HepG2 (cell line): ENCODE data around the gene IQUB. TPM values are rescaled to one million over a fixed set of nuclear protein-coding genes. Genes with fewer than 3 reads are reported as not detected.
A peak's percentile ranks its signal among the peaks of the same experiment; 100 is the strongest.

Experiments used
- ATAC-seq: fragments of 200-7000 bp; cut with Tn5 transposase; 3 replicates; pipeline ENCODE4 v1.9.1; 2020; ENCODE audit warnings: mild to moderate bottlenecking, moderate library complexity
- BruUV-seq: library from RNA; stranded (reverse); fragments of 400-500 nt; replicated peaks from 2 replicates; lab custom pipeline; 2021; lab: Mats Ljungman, UMichigan
- CTCF ChIA-PET: fragments of 300-600 bp; formaldehyde crosslinking; extraction: SDS; loops from one replicate; lab custom pipeline; 2021; ENCODE audit warnings: low total read pairs, inconsistent platforms, low intra/inter-chr PET ratio; lab: Yijun Ruan, JAX
- POLR2A ChIA-PET: fragments of 350-600 bp; sonication (Branson Sonifier 250); formaldehyde crosslinking; loops from one replicate; lab custom pipeline; 2020; ENCODE audit warnings: antibody characterized with exemption, inconsistent platforms; lab: Yijun Ruan, JAX
- DNase-seq: peaks from one replicate; pipeline ENCODE4 v3.0.0-alpha.2; 2015; ENCODE audit warnings: low spot score
- FAIRE-seq: peaks from 3 replicates; lab custom pipeline; 2011; peaks lifted over from hg19 to GRCh38; lab: Jason Lieb, UNC
- H2AFZ ChIP-seq: one replicate; pipeline ENCODE4 v1.6.1; 2011; ENCODE audit warnings: low read length, inconsistent platforms
- H3K27ac ChIP-seq: fragments of 300-600 bp; 3 replicates; pipeline ENCODE4 v1.8.0; 2011; ENCODE audit warnings: mixed run types, mild to moderate bottlenecking, mixed read lengths, low read length, inconsistent platforms; ENCODE audit not compliant: insufficient read depth; ENCODE audit errors: extremely low read length
- H3K27me3 ChIP-seq, 2 experiments: fragments of 200-600 bp in 1 of 2; 2 replicates in 1 of 2; 3 replicates in 1 of 2; pipeline versions ENCODE4 v1.6.0 to v1.8.0; 2011; ENCODE audit warnings: low read length in 2 of 2, mild to moderate bottlenecking in 2 of 2, moderate library complexity in 2 of 2, inconsistent platforms in 1 of 2; ENCODE audit not compliant: insufficient read depth in 2 of 2, control insufficient read depth in 1 of 2
- H3K36me3 ChIP-seq, 2 experiments: fragments of 200-600 bp in 1 of 2; replicated peaks in 1 of 2; 2 replicates in 1 of 2; 3 replicates in 1 of 2; pipeline versions ENCODE4 v1.5.1 to v1.8.0; 2011; ENCODE audit warnings: low read length in 2 of 2, inconsistent platforms in 1 of 2; ENCODE audit not compliant: insufficient read depth in 2 of 2, control insufficient read depth in 1 of 2
- H3K4me1 ChIP-seq: 2 replicates; pipeline ENCODE4 v1.5.1; 2012; ENCODE audit warnings: low read length, inconsistent platforms; ENCODE audit not compliant: insufficient read depth
- H3K4me2 ChIP-seq: 2 replicates; pipeline ENCODE4 v1.6.0; 2011; ENCODE audit warnings: low read depth, low read length, inconsistent platforms
- H3K4me3 ChIP-seq, 3 experiments: fragments of 200-600 bp in 1 of 3; sonication (generic), shearing (Covaris generic) in 1 of 3; replicated peaks in 1 of 3; 2 replicates each; pipeline ENCODE4 v1.5.1; 2011 to 2016; ENCODE audit warnings: low read length in 3 of 3, inconsistent platforms in 2 of 3, low read depth in 2 of 3, mild to moderate bottlenecking in 2 of 3, control low read depth in 1 of 3, mixed read lengths in 1 of 3; ENCODE audit not compliant: insufficient read depth in 1 of 3
- H3K79me2 ChIP-seq: one replicate; pipeline ENCODE4 v1.6.1; 2011; ENCODE audit warnings: low read length, inconsistent platforms; ENCODE audit not compliant: insufficient read depth
- H3K9ac ChIP-seq: 2 replicates; pipeline ENCODE4 v1.6.0; 2011; ENCODE audit warnings: mild to moderate bottlenecking, low read depth, low read length, inconsistent platforms; ENCODE audit not compliant: insufficient read depth
- H3K9me3 ChIP-seq: 2 replicates; pipeline ENCODE4 v1.5.1; 2012; ENCODE audit warnings: mild to moderate bottlenecking, low read length
- H4K20me1 ChIP-seq: 2 replicates; pipeline ENCODE4 v1.6.0; 2011; ENCODE audit warnings: inconsistent platforms, mild to moderate bottlenecking, low read length, moderate library complexity; ENCODE audit not compliant: insufficient read depth
- HNF4G ChIP-seq, 2 experiments: sonication (generic) in 1 of 2; formaldehyde crosslinking in 1 of 2; IDR thresholded peaks; 2 replicates each; pipeline versions ENCODE4 v1.4.0 to v1.6.1; 2011 to 2020; ENCODE audit warnings: borderline replicate concordance in 2 of 2, low read depth in 2 of 2, mild to moderate bottlenecking in 2 of 2, low read length in 1 of 2, missing genetic modification reagents in 1 of 2, moderate library complexity in 1 of 2
- PRPF4 ChIP-seq: fragments of 200-400 bp; formaldehyde crosslinking; IDR thresholded peaks from 2 replicates; pipeline ENCODE4 v1.6.1; 2016; ENCODE audit warnings: low read length, low read depth; ENCODE audit not compliant: poor library complexity, severe bottlenecking
- RBAK ChIP-seq: sonication (generic); formaldehyde crosslinking; IDR thresholded peaks from 2 replicates; pipeline ENCODE4 v1.5.1; 2020; ENCODE audit warnings: mild to moderate bottlenecking, missing genetic modification reagents
- RBFOX2 ChIP-seq: fragments of 200-400 bp; formaldehyde crosslinking; IDR thresholded peaks from 2 replicates; pipeline ENCODE4 v1.6.1; 2017; ENCODE audit warnings: low read depth, mild to moderate bottlenecking, low read length
- WGBS: methylation state at CpG from one replicate; pipeline ENCODE4 v1.1.6; 2017; ENCODE audit warnings: low lambda C conversion rate; 5-methylcytosine and 5-hydroxymethylcytosine counted together
- in situ Hi-C: cut with HindIII; loops from 2 replicates; pipeline ENCODE4 v1.10.0; 2017; ENCODE audit warnings: low pct_unique_long_range_greater_than_20kb; ENCODE audit not compliant: extremely low pct_ligation_motif_present
- intact Hi-C: fragments of 100-400 bp; cut with micrococcal nuclease; formaldehyde crosslinking; loops from one replicate; pipeline ENCODE4 v1.10.0; 2022; ENCODE audit not compliant: unreplicated experiment
- polyA plus RNA-seq, 8 experiments: library from polyadenylated mRNA; depleted of rRNA in 3 of 8; stranded (reverse) in 7 of 8; unstranded in 1 of 8; fragments of >200 nt; fragmentation: Illumina TruSeq in 4 of 8; extraction: Trizol in 4 of 8; gene quantifications; 2 replicates each; pipeline versions ENCODE4 v1.2.1 to v1.2.3, GENCODE V29; 2011 to 2016; ENCODE audit warnings: low read depth in 4 of 8, missing spikeins in 1 of 8, mixed read lengths in 1 of 8; ENCODE audit not compliant: insufficient read depth in 1 of 8
- total RNA-seq, 5 experiments: library from RNA; depleted of rRNA; stranded (reverse); fragments of >200 nt; fragmentation: Illumina TruSeq; extraction: Trizol; gene quantifications; 2 replicates each; pipeline ENCODE4 v1.2.3, GENCODE V29; 2016; ENCODE audit warnings: low read depth in 1 of 5
- TF ChIP-seq, protein P1 (sequence below), 2 experiments: IDR thresholded peaks; 2 replicates each; pipeline ENCODE4 v1.6.1; 2011 to 2012; ENCODE audit warnings: low read length in 2 of 2, borderline replicate concordance in 1 of 2, low read depth in 1 of 2, mild to moderate bottlenecking in 1 of 2, moderate library complexity in 1 of 2

IQUB gene
- total and polyA plus RNA-seq, 2 of the 13 experiments (the other 11 are each of a cell fraction or from before 2014, with no cell fraction given), result 0.07 TPM; not detected in 1

DNA sequence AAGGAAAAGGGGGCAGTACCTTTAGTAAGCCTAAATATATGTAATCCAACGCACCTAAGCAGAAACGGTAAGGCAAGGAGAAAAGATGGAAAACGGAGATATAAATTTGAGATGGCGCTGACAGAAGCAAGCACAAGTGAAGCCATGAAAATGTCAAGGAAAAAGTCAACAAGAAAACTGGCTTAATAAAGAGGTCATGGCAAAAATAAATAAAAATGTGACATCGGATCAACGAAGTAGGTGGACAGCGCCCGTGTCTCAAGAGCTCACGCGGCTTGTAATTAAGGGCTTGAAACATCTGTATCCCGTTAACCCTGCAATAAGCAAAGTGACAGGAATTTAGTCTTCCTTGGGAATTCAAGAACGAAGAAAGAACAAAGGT lies 22.6 kb upstream of the IQUB start:
- H3K36me3 ChIP-seq, result peaks cover 1 to 6% of the 10 kb centered on the region in 2 experiments; a peak in 2 of 5 replicates
- H3K4me2 ChIP-seq, result peak overlapping the region; percentile 86
- H3K27ac ChIP-seq, result peak overlapping the region; percentile 89
- ATAC-seq (no peak), DNase-seq (no peak), FAIRE-seq (no peak)
- TF ChIP-seq PRPF4 (no peak), HNF4G (IDR thresholded peaks at IDR 0.05; ENCODE audit: borderline replicate concordance, low read depth, low read length) (no peak), HNF4G (CRISPR knock-in tag; IDR thresholded peaks at IDR 0.05; ENCODE audit: borderline replicate concordance, low read depth) (0 out of 2 replicates have a peak, but pooled peaks have one; percentile 5), RBAK (CRISPR knock-in tag) (no peak), RBFOX2 (0 out of 2 replicates have a peak, but pooled peaks have one; percentile 3)
- TF ChIP-seq, protein P1, sequence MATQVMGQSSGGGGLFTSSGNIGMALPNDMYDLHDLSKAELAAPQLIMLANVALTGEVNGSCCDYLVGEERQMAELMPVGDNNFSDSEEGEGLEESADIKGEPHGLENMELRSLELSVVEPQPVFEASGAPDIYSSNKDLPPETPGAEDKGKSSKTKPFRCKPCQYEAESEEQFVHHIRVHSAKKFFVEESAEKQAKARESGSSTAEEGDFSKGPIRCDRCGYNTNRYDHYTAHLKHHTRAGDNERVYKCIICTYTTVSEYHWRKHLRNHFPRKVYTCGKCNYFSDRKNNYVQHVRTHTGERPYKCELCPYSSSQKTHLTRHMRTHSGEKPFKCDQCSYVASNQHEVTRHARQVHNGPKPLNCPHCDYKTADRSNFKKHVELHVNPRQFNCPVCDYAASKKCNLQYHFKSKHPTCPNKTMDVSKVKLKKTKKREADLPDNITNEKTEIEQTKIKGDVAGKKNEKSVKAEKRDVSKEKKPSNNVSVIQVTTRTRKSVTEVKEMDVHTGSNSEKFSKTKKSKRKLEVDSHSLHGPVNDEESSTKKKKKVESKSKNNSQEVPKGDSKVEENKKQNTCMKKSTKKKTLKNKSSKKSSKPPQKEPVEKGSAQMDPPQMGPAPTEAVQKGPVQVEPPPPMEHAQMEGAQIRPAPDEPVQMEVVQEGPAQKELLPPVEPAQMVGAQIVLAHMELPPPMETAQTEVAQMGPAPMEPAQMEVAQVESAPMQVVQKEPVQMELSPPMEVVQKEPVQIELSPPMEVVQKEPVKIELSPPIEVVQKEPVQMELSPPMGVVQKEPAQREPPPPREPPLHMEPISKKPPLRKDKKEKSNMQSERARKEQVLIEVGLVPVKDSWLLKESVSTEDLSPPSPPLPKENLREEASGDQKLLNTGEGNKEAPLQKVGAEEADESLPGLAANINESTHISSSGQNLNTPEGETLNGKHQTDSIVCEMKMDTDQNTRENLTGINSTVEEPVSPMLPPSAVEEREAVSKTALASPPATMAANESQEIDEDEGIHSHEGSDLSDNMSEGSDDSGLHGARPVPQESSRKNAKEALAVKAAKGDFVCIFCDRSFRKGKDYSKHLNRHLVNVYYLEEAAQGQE (IDR thresholded peaks at IDR 0.05; ENCODE audit: borderline replicate concordance in 1 of 2, low read depth in 1 of 2, low read length in 2 of 2), result peak in 1 of 2 experiments; percentile 37; a peak in 1 of 4 replicates
- 3% methylated on average over 12 of the region's 12 CpGs for WGBS
- in situ Hi-C loops (no loop called here), intact Hi-C loops (loop anchor here (1.0 to 10.0 kb wide), 2 partner anchors 23 to 188 kb away; partner anchors contain the start of genes IQUB and WASL)
- H3K9me3 ChIP-seq, result no peaks in the 10 kb centered on the region
- peaks cover 23% of the 10 kb centered on the region for H3K4me1 ChIP-seq
- ChIA-PET CTCF (no interaction called here), POLR2A (interaction anchor here (1.3 to 1.6 kb wide), 3 partner anchors 8 to 192 kb away, joined by 3 to 11 read pairs (median 4); partner anchors contain the start of gene WASL)
- H3K27me3 ChIP-seq, result peaks cover 0 to 6% of the 10 kb centered on the region in 2 experiments; a peak in 1 of 5 replicates
- peak overlapping the region; percentile 99 for H3K9ac ChIP-seq
- TSS peak; percentile 68 for BruUV-seq
- peak overlapping the region; percentile 94 to 100 (median 98) for H3K4me3 ChIP-seq
- peaks cover 24% of the 10 kb centered on the region for H3K79me2 ChIP-seq
- H4K20me1 ChIP-seq, result no peaks in the 10 kb centered on the region
- peak overlapping the region; percentile 98 for H2AFZ ChIP-seq
